ENCODE measurements around the gene SPINK1.
"Not testable (repeated sequence)": the region's sequence is repeated elsewhere in the genome, so short reads cannot be mapped to it uniquely, and the experiment has no call there.

SPINK1 gene

GRCh38 chr5:147856801-147857200 lies 25.3 kb upstream of the SPINK1 start:
- H3K4me3 ChIP-seq (ENCODE audit: low read length): no peak overlapping the region
- no peak for DNase-seq (ENCODE audit: low read depth, low spot score)

DNA sequence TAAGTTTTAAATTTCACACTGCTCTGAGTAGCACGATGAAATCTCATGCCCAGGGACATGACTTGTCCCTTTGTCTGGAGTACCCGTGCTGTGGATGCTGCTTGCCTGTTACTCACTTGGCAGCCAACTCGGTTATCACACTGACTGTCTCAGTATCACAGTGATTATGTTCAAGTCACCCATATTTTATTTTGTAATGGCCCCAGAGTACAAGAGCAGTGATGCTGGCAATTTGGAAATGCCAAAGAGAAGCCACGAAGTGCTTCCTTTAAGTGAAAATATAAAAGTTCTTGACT lies 24.3 kb upstream of the SPINK1 start:
- no peak for DNase-seq (ENCODE audit: low read depth, low spot score)
- no peak overlapping the region for H3K4me3 ChIP-seq (ENCODE audit: low read length)

DNA sequence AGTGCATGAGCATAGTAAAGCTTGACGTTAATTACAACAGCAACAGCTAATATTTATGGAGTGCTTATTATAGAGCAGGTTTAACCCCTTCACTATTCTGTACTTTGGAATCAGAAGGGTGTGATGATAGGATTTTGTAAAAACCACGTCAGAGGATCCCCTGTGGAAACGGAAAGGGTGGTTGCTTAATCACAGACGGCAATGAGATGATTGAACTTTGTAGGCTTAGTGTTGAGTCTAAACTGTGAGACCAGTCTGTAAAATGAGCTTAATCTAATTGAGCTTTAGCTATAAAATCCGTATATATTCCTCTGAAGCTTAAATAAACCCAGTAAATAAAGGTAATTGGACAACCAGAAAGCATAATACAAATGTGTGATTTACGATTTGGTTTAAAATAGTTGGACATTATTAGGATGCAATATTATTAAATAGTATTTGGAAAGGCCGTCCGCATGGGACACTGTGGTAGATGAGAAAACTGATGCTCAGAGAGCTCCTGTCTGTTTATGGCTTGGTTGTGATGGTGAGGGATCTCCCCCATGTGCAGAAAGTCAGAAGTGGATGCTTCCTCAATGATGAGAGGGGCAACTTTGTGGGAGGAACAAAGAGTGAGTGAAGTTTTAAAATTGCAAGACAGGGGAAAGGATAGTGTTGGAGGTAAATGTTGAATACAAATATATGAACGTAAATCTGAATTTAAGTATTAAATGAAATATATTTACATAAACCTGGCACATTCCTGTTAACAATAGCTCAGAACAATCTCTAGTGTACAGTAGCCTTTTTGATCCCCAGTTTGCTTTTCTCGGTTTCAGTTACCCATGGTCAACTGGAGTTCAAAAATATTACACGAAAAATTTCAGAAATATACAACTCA lies 23.7 kb upstream of the SPINK1 start:
- no peak for DNase-seq (ENCODE audit: low read depth, low spot score)
- H3K4me3 ChIP-seq (ENCODE audit: low read length): no peak overlapping the region

GRCh38 chr5:147854331-147854730 lies 22.9 kb upstream of the SPINK1 start:
- no peak overlapping the region for H3K4me3 ChIP-seq (ENCODE audit: low read length)
- DNase-seq (ENCODE audit: low read depth, low spot score): no peak

- no peak overlapping the region for H3K4me3 ChIP-seq (ENCODE audit: low read length)
- peak; percentile 3 for DNase-seq (ENCODE audit: low read depth, low spot score)
Measured at GRCh38 chr5:147853372-147853987, 22.0 kb upstream of the SPINK1 start.

GRCh38 chr5:147852365-147852764 lies 20.9 kb upstream of the SPINK1 start:
- no peak for DNase-seq (ENCODE audit: low read depth, low spot score)
- no peak overlapping the region for H3K4me3 ChIP-seq (ENCODE audit: low read length)

DNA sequence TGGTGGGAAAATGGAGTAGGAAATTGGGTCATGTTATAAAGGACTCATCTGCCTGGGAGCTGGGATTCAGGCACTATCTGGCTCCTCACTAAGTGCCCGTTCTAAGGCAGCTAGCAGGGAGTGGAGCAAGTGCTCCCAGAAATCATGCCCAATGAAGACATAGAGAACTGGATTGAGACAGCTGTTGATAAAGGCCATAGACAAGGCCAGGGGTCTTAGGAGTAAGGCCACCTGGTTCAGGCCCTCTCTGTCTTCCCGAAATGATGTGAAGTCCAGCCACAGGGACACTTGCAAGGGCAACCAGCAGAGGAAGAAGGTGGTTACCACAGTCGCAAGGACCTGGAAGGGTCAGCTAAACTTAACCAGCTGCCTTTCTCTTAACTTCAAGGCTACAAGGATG lies 20.1 kb upstream of the SPINK1 start:
- no peak for DNase-seq (ENCODE audit: low read depth, low spot score)
- no peak overlapping the region for H3K4me3 ChIP-seq (ENCODE audit: low read length)

DNA sequence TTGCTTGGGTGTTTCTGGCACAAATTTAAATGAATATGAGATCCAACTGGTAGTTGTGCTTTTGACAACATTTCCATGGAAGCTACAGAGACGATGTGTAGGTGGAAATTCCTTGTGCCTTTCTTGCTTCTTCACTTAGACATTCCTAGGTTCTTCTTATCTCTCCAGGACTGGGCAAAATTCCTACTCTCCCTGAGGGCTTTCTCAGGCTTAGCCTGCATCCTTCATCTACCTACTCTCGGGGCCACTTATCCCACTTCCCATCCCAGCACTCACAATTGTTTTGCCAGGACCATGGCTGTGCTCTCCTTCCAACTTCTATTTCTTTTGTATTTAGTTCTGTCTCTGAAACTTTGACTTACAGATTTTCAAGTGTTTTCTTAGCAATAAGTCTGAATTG lies 17.8 kb upstream of the SPINK1 start:
- no peak for DNase-seq (ENCODE audit: low read depth, low spot score)
- no peak overlapping the region for H3K4me3 ChIP-seq (ENCODE audit: low read length)

DNA sequence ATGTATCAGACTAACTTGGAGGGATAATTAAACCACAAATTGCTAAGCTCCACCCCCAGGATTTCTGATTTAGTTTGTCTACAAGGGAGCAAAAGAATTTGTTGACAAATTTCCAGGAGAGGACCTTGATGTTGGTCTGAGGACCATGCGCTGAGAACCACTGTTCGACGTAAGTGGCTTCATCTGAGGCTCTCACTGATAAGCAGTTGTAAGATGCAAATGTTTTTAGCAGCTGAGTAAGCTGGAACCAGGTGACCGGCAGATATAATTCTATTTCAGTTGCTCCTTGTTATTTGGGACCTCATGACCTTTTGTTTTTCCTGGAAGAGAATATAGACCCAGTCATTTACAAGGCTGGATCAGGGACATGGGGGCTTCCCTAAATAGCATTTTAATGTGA lies 14.1 kb upstream of the SPINK1 start:
- H3K4me3 ChIP-seq (ENCODE audit: low read length): no peak overlapping the region
- DNase-seq (ENCODE audit: low read depth, low spot score): no peak

DNA sequence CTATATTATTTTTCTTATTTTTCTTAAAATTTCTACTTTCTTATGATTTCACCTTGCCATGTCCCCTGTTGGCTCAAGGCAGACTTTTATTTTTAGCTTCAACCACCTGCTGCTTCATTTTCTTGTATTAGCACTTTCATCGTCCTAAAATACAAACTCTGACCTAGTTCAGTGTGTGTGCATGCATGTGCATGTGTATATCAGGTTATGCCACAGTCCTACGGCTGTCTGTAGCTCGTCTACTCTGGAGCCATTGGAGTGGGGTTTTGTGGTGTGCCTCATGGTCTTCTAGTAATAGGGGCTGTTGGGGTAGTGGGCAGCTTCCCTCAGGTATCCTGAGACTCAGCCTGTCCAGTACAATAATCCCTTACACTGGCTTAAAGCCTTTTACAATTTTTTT lies 13.4 kb upstream of the SPINK1 start:
- H3K4me3 ChIP-seq (ENCODE audit: low read length): no peak overlapping the region
- DNase-seq (ENCODE audit: low read depth, low spot score): no peak

DNA sequence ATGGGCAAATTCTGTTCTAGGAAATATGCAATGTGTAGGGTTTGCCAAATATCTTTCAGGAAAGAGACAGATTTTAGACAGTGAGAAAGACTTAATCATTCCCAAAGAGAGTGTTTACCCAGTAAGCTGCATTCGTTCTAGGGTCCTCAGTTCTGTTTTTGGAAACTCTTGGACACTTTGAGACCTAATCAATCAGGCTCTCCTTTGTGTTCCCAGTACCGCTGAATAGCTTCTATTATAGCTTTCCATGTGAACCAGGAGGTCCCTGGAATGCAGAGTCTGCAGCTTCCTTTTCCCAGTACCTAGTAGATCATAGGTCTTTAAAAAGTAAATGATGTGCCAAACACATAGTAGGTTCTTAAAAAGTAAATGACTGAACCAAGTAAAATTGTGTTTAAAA lies 11.4 kb upstream of the SPINK1 start:
- DNase-seq (ENCODE audit: low read depth, low spot score): no peak
- no peak overlapping the region for H3K4me3 ChIP-seq (ENCODE audit: low read length)

DNA sequence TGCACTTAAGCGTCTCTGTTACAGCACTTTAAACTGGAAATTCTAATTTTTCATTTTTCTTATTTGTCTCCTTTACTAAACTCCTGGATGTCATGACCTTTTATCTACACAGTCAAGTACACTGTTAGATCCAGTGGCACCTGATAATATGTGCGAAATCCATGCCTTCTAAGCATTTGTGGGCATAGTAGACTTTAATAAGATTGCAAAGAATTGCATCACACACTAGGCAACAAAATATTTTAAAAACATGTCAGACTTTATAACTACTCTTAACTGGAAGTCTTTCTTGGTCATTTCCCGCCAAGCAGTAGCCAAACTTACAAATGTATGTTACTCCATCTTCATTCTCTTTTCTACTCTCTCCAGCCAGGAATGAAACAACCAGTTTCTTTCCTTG lies 5.0 kb upstream of the SPINK1 start:
- H3K4me3 ChIP-seq (ENCODE audit: low read length): no peak overlapping the region
- no peak for DNase-seq (ENCODE audit: low read depth, low spot score)

DNA sequence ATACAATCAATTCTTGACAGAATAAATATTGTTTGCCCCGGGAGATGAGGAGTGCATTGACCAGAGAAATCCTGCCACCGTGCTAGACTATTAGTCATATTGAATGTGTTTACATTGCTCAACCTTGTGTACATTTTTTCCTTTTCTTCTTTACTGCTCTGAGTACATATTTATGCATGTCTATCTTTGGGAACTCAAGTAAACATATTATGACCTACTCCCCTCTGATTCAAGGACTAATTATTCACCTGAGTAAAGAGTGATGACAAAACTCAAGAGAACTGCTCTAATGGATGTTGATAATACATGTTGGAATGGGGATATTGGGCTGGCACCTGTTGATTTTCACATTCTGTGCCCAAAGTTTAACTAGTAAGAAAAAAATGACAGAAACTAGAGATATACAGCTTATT lies 3.9 kb upstream of the SPINK1 start:
- H3K4me3 ChIP-seq (ENCODE audit: low read length): no peak overlapping the region
- no peak for DNase-seq (ENCODE audit: low read depth, low spot score)

DNA sequence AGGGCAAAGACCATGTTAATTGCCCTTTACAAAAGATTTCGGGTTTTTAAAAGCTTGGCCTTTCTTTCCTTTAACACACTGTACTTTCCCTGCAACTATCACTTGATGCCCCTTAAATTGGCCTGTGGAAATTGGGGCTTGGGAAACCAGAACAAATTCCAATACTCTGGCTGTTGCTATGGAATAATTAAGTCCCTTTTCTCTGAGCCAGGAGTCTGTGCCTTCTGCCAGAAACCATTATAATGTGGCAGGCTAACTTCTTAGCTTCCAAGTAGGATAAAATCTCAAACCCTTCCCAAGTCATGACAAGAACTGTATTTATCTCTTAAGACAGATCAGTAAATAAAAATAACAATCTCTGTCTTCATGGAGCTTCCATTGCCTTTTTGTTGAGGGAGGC lies 1.1 kb upstream of the SPINK1 start:
- H3K4me3 ChIP-seq (ENCODE audit: low read length): no peak overlapping the region
- no peak for DNase-seq (ENCODE audit: low read depth, low spot score)

GRCh38 chr5:147830035-147830434 lies 1.4 kb downstream of the SPINK1 start:
- H3K4me3 ChIP-seq (ENCODE audit: low read length): no peak overlapping the region
- no peak for DNase-seq (ENCODE audit: low read depth, low spot score)

DNA sequence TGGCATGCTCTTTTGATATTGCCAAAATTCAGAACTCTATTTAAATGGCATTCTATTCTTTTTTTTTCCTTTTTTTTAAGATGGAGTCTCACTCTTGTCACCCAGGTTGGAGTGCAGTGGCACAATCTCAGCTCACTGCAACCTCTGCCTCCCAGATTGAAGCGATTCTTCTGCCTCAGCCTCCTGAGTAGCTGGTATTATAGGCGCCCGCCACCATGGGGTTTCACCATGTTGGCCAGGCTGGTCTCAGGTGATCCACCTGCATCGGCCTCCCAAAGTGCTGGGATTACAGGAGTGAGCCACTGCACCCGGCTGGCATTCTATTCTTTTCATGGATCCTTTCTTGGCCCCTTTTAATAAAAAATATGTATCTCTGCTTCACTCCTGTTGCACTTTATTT lies 4.5 kb downstream of the SPINK1 start:
- not testable (repeated sequence) for DNase-seq (ENCODE audit: low read depth, low spot score); H3K4me3 ChIP-seq (ENCODE audit: low read length)

DNA sequence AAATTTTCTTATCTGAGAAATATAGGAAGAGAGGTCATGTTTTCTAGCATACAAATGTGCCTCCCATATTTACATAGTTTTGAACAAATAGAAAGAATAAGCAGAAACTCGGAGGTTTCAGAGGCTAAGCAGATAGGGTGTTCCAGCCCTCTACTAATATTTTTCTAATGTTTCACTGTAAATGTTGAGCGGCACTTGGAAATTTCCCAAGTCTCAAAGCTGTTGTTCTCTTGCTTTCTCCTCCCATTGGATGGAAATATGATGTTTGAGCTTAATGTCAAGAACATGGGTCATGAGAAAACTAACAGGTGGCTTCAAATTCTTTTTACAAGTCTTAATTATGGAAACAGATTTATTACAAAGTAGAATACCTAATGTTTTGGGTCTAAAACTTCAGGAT lies 5.1 kb downstream of the SPINK1 start:
- H3K4me3 ChIP-seq (ENCODE audit: low read length): no peak overlapping the region
- DNase-seq (ENCODE audit: low read depth, low spot score): no peak

DNA sequence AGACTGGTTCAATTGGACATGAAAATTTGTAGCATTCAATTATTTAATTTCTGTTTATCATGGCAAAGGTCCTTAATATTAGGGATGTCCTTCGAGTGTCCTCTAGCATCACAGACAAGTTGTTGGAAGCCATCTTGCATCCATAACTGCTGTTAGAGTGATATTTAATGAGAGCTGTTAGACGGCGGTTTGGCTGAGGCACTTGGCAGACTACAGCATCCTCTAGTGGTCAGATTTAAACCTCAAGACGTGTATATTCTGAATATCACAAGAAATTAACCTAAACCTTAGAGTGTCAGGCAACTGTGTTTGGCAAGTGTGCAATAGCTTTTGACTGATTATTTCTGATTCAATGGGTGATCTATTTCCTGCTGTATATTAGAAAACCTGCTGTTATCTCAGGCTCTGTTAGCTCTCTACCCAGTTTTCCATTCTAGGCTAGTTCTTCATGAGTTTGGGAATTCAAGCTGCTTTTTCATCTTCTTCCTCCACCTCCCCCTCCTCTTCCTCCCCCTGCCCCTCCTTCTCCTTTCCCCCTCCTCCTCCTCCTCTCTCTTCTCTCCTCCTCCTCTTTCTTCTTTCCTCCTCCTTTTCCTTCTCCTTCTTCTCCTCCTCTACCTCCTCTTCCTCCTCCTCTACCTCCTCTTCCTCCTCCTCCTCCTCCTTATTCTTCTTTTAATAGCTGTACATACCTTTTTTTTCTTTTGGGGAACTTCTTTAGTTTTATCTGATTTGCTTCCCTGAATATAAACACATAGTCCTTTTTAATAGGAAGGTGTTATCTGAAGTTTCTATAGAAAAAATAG lies 8.6 kb downstream of the SPINK1 start:
- DNase-seq (ENCODE audit: low read depth, low spot score): peak; percentile 66
- H3K4me3 ChIP-seq (ENCODE audit: low read length): no peak overlapping the region

DNA sequence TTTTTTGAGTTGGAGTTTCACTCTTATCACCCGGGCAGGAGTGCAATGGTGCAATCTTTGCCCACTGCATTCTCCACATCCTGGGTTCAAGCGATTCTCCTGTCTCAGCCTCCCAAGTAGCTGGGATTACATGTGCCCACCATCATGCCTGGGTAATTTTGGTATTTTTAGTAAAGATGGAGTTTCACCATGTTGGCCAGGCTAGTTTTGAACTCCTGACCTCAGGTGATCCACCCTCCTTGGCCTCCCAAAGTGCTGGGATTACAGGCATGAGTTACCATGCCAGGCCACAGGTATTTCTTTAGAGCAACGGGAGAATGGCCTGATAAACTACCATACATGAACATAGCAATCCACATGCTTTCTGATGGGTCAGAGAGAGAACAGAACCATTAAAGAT lies 9.2 kb downstream of the SPINK1 start:
- not testable (repeated sequence) for DNase-seq (ENCODE audit: low read depth, low spot score); H3K4me3 ChIP-seq (ENCODE audit: low read length)

- DNase-seq (ENCODE audit: low read depth, low spot score): no peak
- no peak overlapping the region for H3K4me3 ChIP-seq (ENCODE audit: low read length)
Measured at GRCh38 chr5:147821766-147822165, 9.7 kb downstream of the SPINK1 start.
